Tibial artery (tissue), 4 donors: Measurements from ENCODE around the gene THSD4.

ENCODE experiments used
- DNase-seq, 2 donors: peaks; one replicate each; pipeline ENCODE4 v3.0.0-alpha.2; 2019
- H3K27ac ChIP-seq, 2 donors: fragments of 200-600 bp; sonication (generic) in 1 of 2; 1 replicate in 1 of 2; 2 replicates in 1 of 2; pipeline ENCODE4 v1.5.1; 2018 to 2019; ENCODE audit warnings: mild to moderate bottlenecking in 1 of 2
- H3K27me3 ChIP-seq, 2 donors: fragments of 200-600 bp; sonication (generic) in 1 of 2; one replicate each; pipeline versions ENCODE4 v1.5.1 to v1.6.0; 2016 to 2019
- H3K36me3 ChIP-seq, 3 donors: fragments of 200-600 bp; sonication (generic) in 2 of 3; one replicate each; pipeline ENCODE4 v1.5.1; 2016 to 2019; ENCODE audit warnings: mild to moderate bottlenecking in 2 of 3
- H3K4me1 ChIP-seq, 4 donors: fragments of 200-600 bp; sonication (generic) in 2 of 4; 1 replicate in 3 of 4; 2 replicates in 1 of 4; pipeline ENCODE4 v1.5.1; 2016 to 2019
- H3K4me3 ChIP-seq, 2 donors: fragments of 200-600 bp; sonication (generic) in 1 of 2; 1 replicate in 1 of 2; 2 replicates in 1 of 2; pipeline ENCODE4 v1.5.1; 2018 to 2019; ENCODE audit warnings: mild to moderate bottlenecking in 2 of 2
- H3K9me3 ChIP-seq, 3 donors: fragments of 200-600 bp; sonication (generic) in 1 of 3; one replicate each; pipeline ENCODE4 v1.5.1; 2016 to 2019
- intact Hi-C: fragments of 100-400 bp; cut with DNase I; formaldehyde crosslinking; loops from one replicate; pipeline ENCODE4 v1.15.0; 2023; ENCODE audit warnings: low total_unique reads
- TF ChIP-seq, protein P1 (sequence below), 2 experiments: fragments of 200-600 bp in 1 of 2; fragments of 450-650 bp in 1 of 2; IDR thresholded peaks; one replicate each; pipeline ENCODE4 v1.5.1; 2017 to 2019; ENCODE audit warnings: antibody characterized with exemption in 2 of 2, mild to moderate bottlenecking in 1 of 2, moderate library complexity in 1 of 2

THSD4 gene

DNA sequence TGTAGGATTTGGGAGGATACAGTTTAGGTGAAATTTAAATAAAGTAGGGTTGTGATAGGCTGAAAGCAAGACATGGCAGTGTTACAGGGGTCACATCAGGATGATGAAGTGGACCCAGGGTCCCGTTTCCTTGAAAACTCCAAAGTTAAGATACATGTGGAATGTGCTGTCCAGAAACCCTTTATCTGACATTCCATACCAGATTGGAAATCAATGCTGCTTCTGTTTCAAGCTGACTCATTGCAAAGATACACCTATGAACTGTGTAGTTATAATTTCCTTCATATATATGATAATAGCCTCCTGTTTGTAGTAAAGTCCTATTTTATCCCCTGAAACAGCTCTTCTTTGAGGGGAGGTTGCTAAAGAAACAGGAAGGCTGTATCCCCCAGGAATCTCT, 624.1 kb downstream of the THSD4 start:
- Histone ChIP-seq H3K4me3 (no peak overlapping the region), H3K4me1 (peaks cover 0 to 3% (median 0%) of the 10 kb centered on the region in 4 donors), H3K36me3 (peaks cover 0 to 11% (median 0%) of the 10 kb centered on the region in 3 donors), H3K9me3 (no peaks in the 10 kb centered on the region), H3K27ac (no peak overlapping the region), H3K27me3 (no peaks in the 10 kb centered on the region)
- DNase-seq = no peak
- TF ChIP-seq, protein P1, sequence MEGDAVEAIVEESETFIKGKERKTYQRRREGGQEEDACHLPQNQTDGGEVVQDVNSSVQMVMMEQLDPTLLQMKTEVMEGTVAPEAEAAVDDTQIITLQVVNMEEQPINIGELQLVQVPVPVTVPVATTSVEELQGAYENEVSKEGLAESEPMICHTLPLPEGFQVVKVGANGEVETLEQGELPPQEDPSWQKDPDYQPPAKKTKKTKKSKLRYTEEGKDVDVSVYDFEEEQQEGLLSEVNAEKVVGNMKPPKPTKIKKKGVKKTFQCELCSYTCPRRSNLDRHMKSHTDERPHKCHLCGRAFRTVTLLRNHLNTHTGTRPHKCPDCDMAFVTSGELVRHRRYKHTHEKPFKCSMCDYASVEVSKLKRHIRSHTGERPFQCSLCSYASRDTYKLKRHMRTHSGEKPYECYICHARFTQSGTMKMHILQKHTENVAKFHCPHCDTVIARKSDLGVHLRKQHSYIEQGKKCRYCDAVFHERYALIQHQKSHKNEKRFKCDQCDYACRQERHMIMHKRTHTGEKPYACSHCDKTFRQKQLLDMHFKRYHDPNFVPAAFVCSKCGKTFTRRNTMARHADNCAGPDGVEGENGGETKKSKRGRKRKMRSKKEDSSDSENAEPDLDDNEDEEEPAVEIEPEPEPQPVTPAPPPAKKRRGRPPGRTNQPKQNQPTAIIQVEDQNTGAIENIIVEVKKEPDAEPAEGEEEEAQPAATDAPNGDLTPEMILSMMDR (IDR thresholded peaks at IDR 0.05) = no peak
- intact Hi-C loops = no loop called here

DNA sequence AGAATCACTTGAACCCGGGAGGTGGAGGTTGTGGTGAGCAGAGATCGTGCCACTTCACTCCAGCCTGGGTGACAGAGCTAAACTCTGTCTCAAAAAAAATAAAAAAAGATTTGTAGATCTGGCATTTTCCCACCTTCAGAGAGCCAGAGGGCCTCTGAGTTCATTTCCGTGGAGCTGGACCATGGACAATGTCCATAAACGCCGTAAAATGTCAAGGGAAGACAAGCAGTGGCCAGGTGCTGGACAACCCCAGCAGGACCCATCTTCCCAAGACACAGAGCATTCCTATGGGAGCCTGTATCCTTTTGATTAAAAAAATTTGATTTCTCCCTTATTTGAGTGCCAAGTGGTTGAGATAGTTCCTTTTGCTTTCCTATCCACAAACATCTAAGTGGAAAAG, 627.7 kb downstream of the THSD4 start:
- H3K27ac ChIP-seq = no peak overlapping the region
- intact Hi-C loops = loop anchor here (10.0 kb wide), 1 partner anchor 412 kb away; no protein-coding TSS in a partner anchor
- H3K4me3 ChIP-seq = no peak overlapping the region
- H3K4me1 ChIP-seq = peaks cover 0 to 3% (median 0%) of the 10 kb centered on the region in 4 donors
- TF ChIP-seq, protein P1 (IDR thresholded peaks at IDR 0.05) = no peak
- H3K36me3 ChIP-seq = peaks cover 0 to 22% (median 0%) of the 10 kb centered on the region in 3 donors
- no peaks in the 10 kb centered on the region for H3K9me3 ChIP-seq
- no peaks in the 10 kb centered on the region for H3K27me3 ChIP-seq
- DNase-seq = no peak

DNA sequence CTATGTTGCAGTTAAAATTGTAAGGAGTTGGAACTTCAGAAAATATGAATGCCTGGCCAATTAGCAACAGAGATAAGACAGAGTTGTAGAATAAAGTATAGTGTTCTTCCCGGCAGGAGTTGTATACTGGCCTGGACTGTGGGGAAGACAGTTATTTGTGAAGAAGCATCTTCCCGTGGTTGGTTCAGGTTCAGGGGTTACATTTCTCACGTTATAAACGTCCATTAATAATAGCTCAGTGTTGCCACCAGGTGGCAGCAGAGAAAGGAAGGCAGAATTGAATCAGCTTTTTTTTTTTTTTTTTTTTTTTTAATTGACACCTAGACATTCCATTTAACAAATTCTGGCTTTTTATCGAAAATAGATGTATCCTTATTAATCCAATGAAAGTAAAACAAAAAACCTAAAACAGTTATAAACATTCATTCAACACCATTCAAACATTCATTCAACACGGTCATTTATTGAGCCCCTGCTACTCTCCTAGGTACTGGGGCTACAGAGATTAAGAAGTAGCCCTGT, 628.7 kb downstream of the THSD4 start:
- Histone ChIP-seq H3K4me1 (peaks cover 0 to 3% (median 0%) of the 10 kb centered on the region in 4 donors), H3K4me3 (no peak overlapping the region), H3K9me3 (no peaks in the 10 kb centered on the region), H3K36me3 (peaks cover 0 to 25% (median 0%) of the 10 kb centered on the region in 3 donors), H3K27ac (no peak overlapping the region), H3K27me3 (no peaks in the 10 kb centered on the region)
- intact Hi-C loops = loop anchor here (10.0 kb wide), 1 partner anchor 411 kb away; no protein-coding TSS in a partner anchor
- TF ChIP-seq, protein P1 (IDR thresholded peaks at IDR 0.05) = peak; percentile 57 to 63
- peak in 1 of 2 donors; percentile 62 for DNase-seq

DNA sequence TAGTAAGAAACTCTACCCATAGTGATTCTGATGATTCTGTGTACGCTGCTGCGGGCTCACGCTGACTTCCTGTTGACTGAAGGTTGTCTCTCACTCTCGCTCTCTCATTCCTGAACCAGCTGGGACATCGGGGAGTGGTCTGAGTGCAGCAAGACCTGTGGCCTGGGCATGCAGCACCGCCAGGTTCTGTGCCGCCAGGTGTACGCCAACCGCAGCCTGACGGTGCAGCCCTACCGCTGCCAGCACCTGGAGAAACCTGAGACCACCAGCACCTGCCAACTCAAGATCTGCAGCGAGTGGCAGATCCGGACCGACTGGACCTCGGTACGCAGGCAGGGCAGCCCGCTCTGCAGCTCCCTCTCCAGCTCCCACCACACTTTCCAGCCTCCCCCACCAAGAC, 631.4 kb downstream of the THSD4 start:
- intact Hi-C loops = loop anchor here (5.0 to 10.0 kb wide), 2 partner anchors 56 to 408 kb away; no protein-coding TSS in a partner anchor
- H3K27me3 ChIP-seq = no peaks in the 10 kb centered on the region
- no peak overlapping the region for H3K4me3 ChIP-seq
- DNase-seq = no peak
- TF ChIP-seq, protein P1 (IDR thresholded peaks at IDR 0.05) = no peak
- H3K36me3 ChIP-seq = peaks cover 0 to 29% (median 0%) of the 10 kb centered on the region in 3 donors
- H3K27ac ChIP-seq = no peak overlapping the region
- H3K9me3 ChIP-seq = no peaks in the 10 kb centered on the region
- peaks cover 0 to 3% (median 1%) of the 10 kb centered on the region in 4 donors for H3K4me1 ChIP-seq

DNA sequence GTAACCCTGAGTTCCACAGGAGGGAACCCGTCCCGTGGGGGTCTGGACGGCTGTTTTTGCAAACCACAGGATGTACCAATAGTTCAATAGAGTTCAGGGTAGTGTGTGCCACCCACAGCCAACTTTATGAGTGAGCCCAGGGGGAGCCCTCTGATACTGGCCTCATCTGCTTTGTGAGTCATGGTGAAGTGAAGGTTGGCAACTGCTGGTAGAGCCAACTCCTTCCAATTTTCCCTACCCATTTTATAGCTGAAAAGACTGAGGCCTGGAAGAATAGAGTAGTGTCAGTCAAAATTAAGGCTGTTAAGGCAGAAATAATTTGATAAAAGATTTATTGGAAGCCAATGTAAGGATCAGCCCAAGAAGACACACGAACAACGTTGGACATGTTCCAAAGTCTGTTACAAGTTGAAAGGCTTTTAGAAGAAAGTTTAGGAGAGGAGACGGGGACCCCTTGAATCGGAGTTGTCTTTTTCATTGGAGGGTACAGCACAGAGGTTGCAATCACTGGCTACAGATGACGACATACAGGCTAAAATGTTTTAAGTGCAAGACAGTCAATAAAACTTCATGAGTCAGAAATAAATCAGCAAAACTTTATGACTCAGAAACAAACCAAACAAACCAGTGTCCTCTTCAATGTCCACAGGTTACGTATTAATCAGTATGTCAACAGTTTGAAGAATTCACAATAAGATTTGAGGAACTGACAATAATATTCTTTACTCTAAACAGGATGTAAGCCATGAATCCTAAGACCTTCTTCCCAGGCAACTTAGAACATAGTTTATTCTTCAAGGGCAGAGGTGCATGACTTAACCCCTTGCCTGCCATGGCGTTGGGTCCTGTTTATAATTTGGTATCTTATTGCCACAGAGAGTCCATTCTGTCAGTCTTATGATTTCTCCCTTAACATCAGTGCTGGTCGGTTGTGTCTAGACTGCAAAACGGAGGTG, 632.1 kb downstream of the THSD4 start:
- Histone ChIP-seq H3K4me3 (no peak overlapping the region), H3K27ac (no peak overlapping the region), H3K4me1 (peaks cover 0 to 8% (median 7%) of the 10 kb centered on the region in 4 donors), H3K36me3 (peaks cover 0 to 29% (median 0%) of the 10 kb centered on the region in 3 donors), H3K27me3 (no peaks in the 10 kb centered on the region), H3K9me3 (no peaks in the 10 kb centered on the region)
- DNase-seq = no peak
- intact Hi-C loops = loop anchor here (5.0 to 10.0 kb wide), 2 partner anchors 55 to 407 kb away; no protein-coding TSS in a partner anchor
- TF ChIP-seq, protein P1 (IDR thresholded peaks at IDR 0.05) = no peak
